HepG2 (cell line): Measurements from ENCODE around the gene ERMARD. TPM values are rescaled to one million over a fixed set of nuclear protein-coding genes. Genes with fewer than 3 reads are reported as not detected.

Experiments
- ESRRA ChIP-seq: sonication (generic); formaldehyde crosslinking; IDR thresholded peaks from 2 replicates; pipeline ENCODE4 v1.5.1; 2020; ENCODE audit warnings: mild to moderate bottlenecking, low read depth, missing genetic modification reagents
- HNF4G ChIP-seq, 2 experiments: sonication (generic) in 1 of 2; formaldehyde crosslinking in 1 of 2; IDR thresholded peaks; 2 replicates each; pipeline versions ENCODE4 v1.4.0 to v1.6.1; 2011 to 2020; ENCODE audit warnings: borderline replicate concordance in 2 of 2, low read depth in 2 of 2, mild to moderate bottlenecking in 2 of 2, low read length in 1 of 2, missing genetic modification reagents in 1 of 2, moderate library complexity in 1 of 2
- KAT7 ChIP-seq: IDR thresholded peaks from 2 replicates; pipeline ENCODE4 v1.6.1; 2018; ENCODE audit warnings: borderline replicate concordance, missing compliant biosample characterization
- MAZ ChIP-seq, 2 experiments: sonication (generic) in 1 of 2; formaldehyde crosslinking in 1 of 2; IDR thresholded peaks; 2 replicates each; pipeline versions ENCODE4 v1.5.0 to v1.6.1; 2012 to 2020; ENCODE audit warnings: low read depth in 2 of 2, mild to moderate bottlenecking in 2 of 2, borderline replicate concordance in 1 of 2, improper control_type of control experiment in 1 of 2, low read length in 1 of 2, missing genetic modification reagents in 1 of 2, moderate library complexity in 1 of 2
- NFE2L1 ChIP-seq: sonication (generic); formaldehyde crosslinking; IDR thresholded peaks from 2 replicates; pipeline ENCODE4 v1.4.0; 2020; ENCODE audit warnings: missing genetic modification reagents, mild to moderate bottlenecking, borderline replicate concordance
- NFE2L2 ChIP-seq: fragments of 150-350 bp; IDR thresholded peaks from 2 replicates; pipeline ENCODE4 v1.6.1; 2014; ENCODE audit warnings: low read length
- RORA ChIP-seq: sonication (generic); formaldehyde crosslinking; IDR thresholded peaks from 2 replicates; pipeline ENCODE4 v1.5.0; 2020; ENCODE audit warnings: mild to moderate bottlenecking, missing genetic modification reagents, moderate library complexity
- SNAPC2 ChIP-seq: sonication (generic); formaldehyde crosslinking; IDR thresholded peaks from 2 replicates; pipeline ENCODE4 v1.8.1; 2022; ENCODE audit warnings: mild to moderate bottlenecking, missing genetic modification reagents
- SP2 ChIP-seq: sonication (generic); formaldehyde crosslinking; IDR thresholded peaks from 2 replicates; pipeline ENCODE4 v1.5.1; 2020; ENCODE audit warnings: mild to moderate bottlenecking, missing genetic modification reagents
- TBP ChIP-seq: sonication (generic); formaldehyde crosslinking; IDR thresholded peaks from 2 replicates; pipeline ENCODE4 v1.5.0; 2020; ENCODE audit warnings: missing genetic modification reagents
- ZHX2 ChIP-seq, 2 experiments: sonication (generic) in 1 of 2; formaldehyde crosslinking in 1 of 2; IDR thresholded peaks; 2 replicates each; pipeline versions ENCODE4 v1.6.1 to v1.9.0; 2014 to 2022; ENCODE audit warnings: antibody characterized with exemption in 1 of 2, borderline replicate concordance in 1 of 2, inconsistent platforms in 1 of 2, low read depth in 1 of 2, missing genetic modification reagents in 1 of 2
- ZNF317 ChIP-seq: sonication (generic); formaldehyde crosslinking; IDR thresholded peaks from 2 replicates; pipeline ENCODE4 v1.5.0; 2020; ENCODE audit warnings: mild to moderate bottlenecking, missing genetic modification reagents
- polyA plus RNA-seq, 8 experiments: library from polyadenylated mRNA; depleted of rRNA in 3 of 8; stranded (reverse) in 7 of 8; unstranded in 1 of 8; fragments of >200 nt; fragmentation: Illumina TruSeq in 4 of 8; extraction: Trizol in 4 of 8; gene quantifications; 2 replicates each; pipeline versions ENCODE4 v1.2.1 to v1.2.3, GENCODE V29; 2011 to 2016; ENCODE audit warnings: low read depth in 4 of 8, missing spikeins in 1 of 8, mixed read lengths in 1 of 8; ENCODE audit not compliant: insufficient read depth in 1 of 8
- total RNA-seq, 5 experiments: library from RNA; depleted of rRNA; stranded (reverse); fragments of >200 nt; fragmentation: Illumina TruSeq; extraction: Trizol; gene quantifications; 2 replicates each; pipeline ENCODE4 v1.2.3, GENCODE V29; 2016; ENCODE audit warnings: low read depth in 1 of 5
- TF ChIP-seq, protein P1 (sequence below): sonication (generic); formaldehyde crosslinking; IDR thresholded peaks from 2 replicates; pipeline ENCODE4 v1.4.0; 2020; ENCODE audit warnings: missing genetic modification reagents
- TF ChIP-seq, protein P2 (sequence below): sonication (generic); formaldehyde crosslinking; IDR thresholded peaks from 2 replicates; pipeline ENCODE4 v1.4.0; 2020; ENCODE audit warnings: mild to moderate bottlenecking, missing genetic modification reagents

ERMARD gene
- total and polyA plus RNA-seq, 2 of the 13 experiments (the other 11 are each of a cell fraction or from before 2014, with no cell fraction given), result 8.8 to 10.7 TPM

- no peak for TF ChIP-seq ZHX2 (IDR thresholded peaks at IDR 0.05; ENCODE audit: low read depth)
- no peak for TF ChIP-seq ZHX2 (CRISPR knock-in tag; IDR thresholded peaks at IDR 0.05; ENCODE audit: borderline replicate concordance)
- peak; percentile 65; the same call in 1 of the 2 replicates for TF ChIP-seq ZNF317 (CRISPR knock-in tag)
- TF ChIP-seq ESRRA (CRISPR knock-in tag), result no peak
- TF ChIP-seq SNAPC2 (CRISPR knock-in tag), result no peak
- TF ChIP-seq MAZ (IDR thresholded peaks at IDR 0.05; ENCODE audit: borderline replicate concordance, low read depth, low read length), result no peak
- no peak for TF ChIP-seq MAZ (CRISPR knock-in tag; IDR thresholded peaks at IDR 0.05; ENCODE audit: low read depth)
- no peak for TF ChIP-seq NFE2L2
- TF ChIP-seq KAT7 (CRISPR knock-in tag), result peak; percentile 79
- no peak for TF ChIP-seq RORA (CRISPR knock-in tag)
- TF ChIP-seq SP2 (CRISPR knock-in tag), result no peak
- TF ChIP-seq, protein P1, sequence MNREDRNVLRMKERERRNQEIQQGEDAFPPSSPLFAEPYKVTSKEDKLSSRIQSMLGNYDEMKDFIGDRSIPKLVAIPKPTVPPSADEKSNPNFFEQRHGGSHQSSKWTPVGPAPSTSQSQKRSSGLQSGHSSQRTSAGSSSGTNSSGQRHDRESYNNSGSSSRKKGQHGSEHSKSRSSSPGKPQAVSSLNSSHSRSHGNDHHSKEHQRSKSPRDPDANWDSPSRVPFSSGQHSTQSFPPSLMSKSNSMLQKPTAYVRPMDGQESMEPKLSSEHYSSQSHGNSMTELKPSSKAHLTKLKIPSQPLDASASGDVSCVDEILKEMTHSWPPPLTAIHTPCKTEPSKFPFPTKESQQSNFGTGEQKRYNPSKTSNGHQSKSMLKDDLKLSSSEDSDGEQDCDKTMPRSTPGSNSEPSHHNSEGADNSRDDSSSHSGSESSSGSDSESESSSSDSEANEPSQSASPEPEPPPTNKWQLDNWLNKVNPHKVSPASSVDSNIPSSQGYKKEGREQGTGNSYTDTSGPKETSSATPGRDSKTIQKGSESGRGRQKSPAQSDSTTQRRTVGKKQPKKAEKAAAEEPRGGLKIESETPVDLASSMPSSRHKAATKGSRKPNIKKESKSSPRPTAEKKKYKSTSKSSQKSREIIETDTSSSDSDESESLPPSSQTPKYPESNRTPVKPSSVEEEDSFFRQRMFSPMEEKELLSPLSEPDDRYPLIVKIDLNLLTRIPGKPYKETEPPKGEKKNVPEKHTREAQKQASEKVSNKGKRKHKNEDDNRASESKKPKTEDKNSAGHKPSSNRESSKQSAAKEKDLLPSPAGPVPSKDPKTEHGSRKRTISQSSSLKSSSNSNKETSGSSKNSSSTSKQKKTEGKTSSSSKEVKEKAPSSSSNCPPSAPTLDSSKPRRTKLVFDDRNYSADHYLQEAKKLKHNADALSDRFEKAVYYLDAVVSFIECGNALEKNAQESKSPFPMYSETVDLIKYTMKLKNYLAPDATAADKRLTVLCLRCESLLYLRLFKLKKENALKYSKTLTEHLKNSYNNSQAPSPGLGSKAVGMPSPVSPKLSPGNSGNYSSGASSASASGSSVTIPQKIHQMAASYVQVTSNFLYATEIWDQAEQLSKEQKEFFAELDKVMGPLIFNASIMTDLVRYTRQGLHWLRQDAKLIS (CRISPR knock-in tag), result 0 out of 2 replicates have a peak, but pooled peaks have one; percentile 9
- 0 out of 2 replicates have a peak, but pooled peaks have one; percentile 28 for TF ChIP-seq NFE2L1 (CRISPR knock-in tag)
- no peak for TF ChIP-seq HNF4G (IDR thresholded peaks at IDR 0.05; ENCODE audit: borderline replicate concordance, low read depth, low read length)
- no peak for TF ChIP-seq HNF4G (CRISPR knock-in tag; IDR thresholded peaks at IDR 0.05; ENCODE audit: borderline replicate concordance, low read depth)
- no peak for TF ChIP-seq TBP (CRISPR knock-in tag)
- TF ChIP-seq, protein P2, sequence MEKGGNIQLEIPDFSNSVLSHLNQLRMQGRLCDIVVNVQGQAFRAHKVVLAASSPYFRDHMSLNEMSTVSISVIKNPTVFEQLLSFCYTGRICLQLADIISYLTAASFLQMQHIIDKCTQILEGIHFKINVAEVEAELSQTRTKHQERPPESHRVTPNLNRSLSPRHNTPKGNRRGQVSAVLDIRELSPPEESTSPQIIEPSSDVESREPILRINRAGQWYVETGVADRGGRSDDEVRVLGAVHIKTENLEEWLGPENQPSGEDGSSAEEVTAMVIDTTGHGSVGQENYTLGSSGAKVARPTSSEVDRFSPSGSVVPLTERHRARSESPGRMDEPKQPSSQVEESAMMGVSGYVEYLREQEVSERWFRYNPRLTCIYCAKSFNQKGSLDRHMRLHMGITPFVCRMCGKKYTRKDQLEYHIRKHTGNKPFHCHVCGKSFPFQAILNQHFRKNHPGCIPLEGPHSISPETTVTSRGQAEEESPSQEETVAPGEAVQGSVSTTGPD (CRISPR knock-in tag), result no peak
Observed at GRCh38 chr6:169722362-169723199, 28.8 kb upstream of the ERMARD start (continued).
